A549 (cell line): ENCODE data around the gene TOGARAM2. TPM values are rescaled to one million over a fixed set of nuclear protein-coding genes. Genes with fewer than 3 reads are reported as not detected.
"Not testable (repeated sequence)": the region's sequence is repeated elsewhere in the genome, so short reads cannot be mapped to it uniquely, and the experiment has no call there.

Source experiments
- ATAC-seq, 2 experiments: fragments of 200-7000 bp in 1 of 2; fragments of >200 bp in 1 of 2; cut with Nextera tagmentation in 1 of 2; cut with Tn5 transposase in 1 of 2; 3 replicates each; pipeline versions ENCODE4 v1.8.0 to v1.9.1; 2018 to 2020; ENCODE audit warnings: mild to moderate bottlenecking in 1 of 2, moderate library complexity in 1 of 2
- CTCF ChIA-PET: fragments of 300-600 bp; sonication (Branson Sonifier 250); formaldehyde crosslinking; extraction: SDS; loops from one replicate; lab custom pipeline; 2021; ENCODE audit warnings: antibody characterized with exemption, inconsistent platforms; lab: Yijun Ruan, JAX
- POLR2A ChIA-PET: fragments of 350-600 bp; formaldehyde crosslinking; extraction: SDS; loops from one replicate; lab custom pipeline; 2021; ENCODE audit warnings: antibody characterized with exemption, inconsistent platforms; lab: Yijun Ruan, JAX
- DNase-seq, 2 experiments: peaks; one replicate each; pipeline versions ENCODE4 v3.0.0 to v3.0.0-alpha.2; 2011 to 2016; ENCODE audit warnings: low read depth in 1 of 2, low spot score in 1 of 2
- FAIRE-seq: peaks from 2 replicates; lab custom pipeline; 2011; peaks lifted over from hg19 to GRCh38; lab: Jason Lieb, UNC
- H3K27ac ChIP-seq, 2 experiments: fragments of >200 bp; sonication (Bioruptor Twin); formaldehyde crosslinking; 3 replicates each; pipeline ENCODE4 v1.5.1; 2016 to 2017
- H3K4me1 ChIP-seq: fragments of >200 bp; sonication (Bioruptor Twin); formaldehyde crosslinking; 3 replicates; pipeline ENCODE4 v1.6.1; 2016
- H3K4me2 ChIP-seq: fragments of >200 bp; sonication (Bioruptor Twin); formaldehyde crosslinking; 3 replicates; pipeline ENCODE4 v1.6.1; 2016
- H3K4me3 ChIP-seq: fragments of >200 bp; sonication (Bioruptor Twin); formaldehyde crosslinking; 3 replicates; pipeline ENCODE4 v1.5.1; 2016
- H3K9me3 ChIP-seq: fragments of >200 bp; sonication (Bioruptor Twin); formaldehyde crosslinking; 3 replicates; pipeline ENCODE4 v1.6.1; 2016
- EHF ChIP-seq: fragments of 250-450 bp; sonication (Bioruptor Pico); IDR thresholded peaks from 2 replicates; pipeline ENCODE4 v1.5.0; 2020; ENCODE audit warnings: mild to moderate bottlenecking
- EP300 ChIP-seq, 2 experiments: fragments of >200 bp; sonication (Bioruptor Twin); formaldehyde crosslinking; IDR thresholded peaks; 2 replicates in 1 of 2; 3 replicates in 1 of 2; pipeline ENCODE4 v1.6.1; 2016 to 2017
- ESRRA ChIP-seq: fragments of 150-350 bp; IDR thresholded peaks from 2 replicates; pipeline ENCODE4 v1.6.1; 2014; ENCODE audit warnings: mild to moderate bottlenecking, low read length, borderline replicate concordance
- FOSL2 ChIP-seq, 2 experiments: fragments of 450-650 bp in 1 of 2; fragments of >200 bp in 1 of 2; sonication (Bioruptor Twin) in 1 of 2; formaldehyde crosslinking; IDR thresholded peaks; 2 replicates each; pipeline versions ENCODE4 v1.5.0 to v1.6.1; 2016 to 2020; ENCODE audit warnings: mild to moderate bottlenecking in 1 of 2, moderate library complexity in 1 of 2
- FOXS1 ChIP-seq: fragments of 250-450 bp; sonication (Bioruptor Pico); IDR thresholded peaks from 2 replicates; pipeline ENCODE4 v1.5.0; 2020; ENCODE audit warnings: mild to moderate bottlenecking, moderate library complexity
- KDM1A ChIP-seq: fragments of 200-600 bp; sonication (generic); IDR thresholded peaks from 2 replicates; pipeline ENCODE4 v1.6.1; 2016; ENCODE audit warnings: low read depth, mild to moderate bottlenecking
- PHF8 ChIP-seq: fragments of 200-600 bp; sonication (generic); IDR thresholded peaks from 2 replicates; pipeline ENCODE4 v1.6.1; 2016; ENCODE audit warnings: low read depth, mild to moderate bottlenecking, antibody characterized with exemption, moderate library complexity, borderline replicate concordance
- POLR2A ChIP-seq: IDR thresholded peaks from 2 replicates; pipeline ENCODE4 v1.6.1; 2012; ENCODE audit warnings: mild to moderate bottlenecking, low read length
- RAD21 ChIP-seq, 2 experiments: fragments of >200 bp in 1 of 2; sonication (Bioruptor Twin) in 1 of 2; formaldehyde crosslinking in 1 of 2; IDR thresholded peaks in 1 of 2; conservative IDR thresholded peaks in 1 of 2; 2 replicates in 1 of 2; 3 replicates in 1 of 2; pipeline ENCODE4 v1.6.1; 2012 to 2018; ENCODE audit warnings: inconsistent platforms in 1 of 2
- RARB ChIP-seq: fragments of 250-450 bp; sonication (Bioruptor Pico); IDR thresholded peaks from 2 replicates; pipeline ENCODE4 v1.8.0; 2021; ENCODE audit warnings: mild to moderate bottlenecking, moderate library complexity
- RNF2 ChIP-seq: fragments of 200-600 bp; sonication (generic); IDR thresholded peaks from 2 replicates; pipeline ENCODE4 v1.6.1; 2016; ENCODE audit warnings: low read depth, mild to moderate bottlenecking, antibody characterized with exemption, moderate library complexity, borderline replicate concordance
- SMC3 ChIP-seq: fragments of >200 bp; sonication (Bioruptor Twin); formaldehyde crosslinking; IDR thresholded peaks from 3 replicates; pipeline ENCODE4 v1.6.1; 2018; ENCODE audit warnings: inconsistent platforms
- SREBF2 ChIP-seq: fragments of 450-650 bp; IDR thresholded peaks from 2 replicates; pipeline ENCODE4 v1.6.1; 2014; ENCODE audit warnings: mild to moderate bottlenecking, moderate library complexity
- ZC3H11A ChIP-seq: fragments of 450-650 bp; IDR thresholded peaks from 2 replicates; pipeline ENCODE4 v1.6.1; 2014; ENCODE audit warnings: antibody characterized with exemption, mild to moderate bottlenecking
- ZFP36 ChIP-seq: fragments of 450-650 bp; IDR thresholded peaks from 2 replicates; pipeline ENCODE4 v1.6.1; 2014; ENCODE audit warnings: borderline replicate concordance; ENCODE audit not compliant: partially characterized antibody
- WGBS: methylation state at CpG from one replicate; pipeline ENCODE4 v1.1.6; 2017; ENCODE audit errors: missing lambda C conversion rate; 5-methylcytosine and 5-hydroxymethylcytosine counted together
- polyA plus RNA-seq, 4 experiments: library from polyadenylated mRNA; depleted of rRNA in 3 of 4; stranded (reverse); fragments of >200 nt; fragmentation: RNase III in 1 of 4; extraction: RNeasy Plus Mini Kit Qiagen cat#74134 plus additional on column Dnase treatment in 1 of 4; gene quantifications; 2 replicates in 3 of 4; 3 replicates in 1 of 4; pipeline ENCODE4 v1.2.3, GENCODE V29; 2011 to 2017
- TF ChIP-seq, protein P1 (sequence below): fragments of 200-600 bp; sonication (generic); IDR thresholded peaks from 2 replicates; pipeline ENCODE4 v1.6.1; 2016; ENCODE audit warnings: antibody characterized with exemption, mild to moderate bottlenecking, moderate library complexity
- TF ChIP-seq, protein P2 (sequence below): IDR thresholded peaks from 2 replicates; pipeline ENCODE4 v1.6.1; 2012
- TF ChIP-seq, protein P3 (sequence below): fragments of 250-450 bp; sonication (Bioruptor Pico); IDR thresholded peaks from 2 replicates; pipeline ENCODE4 v1.5.0; 2021; ENCODE audit warnings: mild to moderate bottlenecking, moderate library complexity, borderline replicate concordance

The TOGARAM2 gene
- polyA plus RNA-seq, 2 of the 4 experiments (the other 2 are of a cell fraction), result 0.14 to 0.35 TPM

DNA sequence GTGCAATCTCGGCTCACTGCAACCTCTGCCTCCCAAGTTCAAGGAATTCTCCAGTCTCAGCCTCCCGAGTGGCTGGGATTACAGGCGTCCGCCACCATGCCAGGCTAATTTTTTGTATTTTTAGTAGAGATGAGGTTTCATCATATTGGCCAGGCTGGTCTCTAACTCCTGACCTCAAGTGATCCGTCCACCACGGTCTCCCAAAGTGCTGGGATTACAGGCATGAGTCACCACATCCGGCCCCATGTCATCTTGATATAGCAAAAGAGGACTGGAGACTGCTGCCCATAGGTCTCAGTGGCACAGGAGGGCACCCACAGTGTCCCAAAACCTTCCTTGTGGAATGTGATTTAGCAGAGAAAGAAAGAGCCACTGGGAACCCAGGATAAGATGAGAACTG is 109.2 kb downstream of the TOGARAM2 start:
- DNase-seq; H3K4me3 ChIP-seq; FAIRE-seq; H3K27ac ChIP-seq; H3K4me2 ChIP-seq; POLR2A ChIA-PET; H3K9me3 ChIP-seq; H3K4me1 ChIP-seq; ATAC-seq; TF ChIP-seq FOSL2 (IDR thresholded peaks at IDR 0.05): not testable (repeated sequence)
- 67% methylated on average over 7 of the region's 7 CpGs for WGBS
- CTCF ChIA-PET, result interaction anchor here (1.0 to 1.3 kb wide), 2 partner anchors 14 to 20 kb away, joined by 3 read pairs; no protein-coding TSS in a partner anchor
- peak; percentile 47; the same call in 1 of the 2 replicates for TF ChIP-seq FOSL2 (CRISPR knock-in tag; IDR thresholded peaks at IDR 0.05)

DNA sequence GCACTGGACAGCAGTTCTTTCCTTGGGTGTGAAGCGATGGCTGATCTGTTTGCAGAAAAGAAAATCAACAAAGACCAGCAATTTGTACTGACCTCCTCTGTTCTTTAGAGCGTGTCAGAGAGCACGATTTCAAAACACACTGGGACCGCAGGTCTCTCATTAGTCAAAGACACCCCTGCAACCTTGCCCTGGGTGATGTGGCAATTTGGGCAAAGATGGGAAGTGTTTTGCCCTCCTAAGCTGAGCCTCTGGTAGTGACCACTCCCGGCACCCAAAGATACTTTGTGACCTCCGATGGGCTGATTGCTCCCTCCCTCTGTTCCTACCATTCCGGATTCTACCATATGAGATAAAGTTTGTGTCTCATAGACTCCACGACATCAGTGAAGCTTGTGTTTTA is 115.9 kb downstream of the TOGARAM2 start:
- 89% methylated on average over 8 of the region's 8 CpGs for WGBS
- Histone ChIP-seq H3K4me2 (no peak overlapping the region), H3K4me1 (no peaks in the 10 kb centered on the region), H3K9me3 (no peaks in the 10 kb centered on the region), H3K27ac (no peak overlapping the region), H3K4me3 (no peak overlapping the region)
- FAIRE-seq, result no peak
- TF ChIP-seq ZFP36 (no peak), PHF8 (no peak), FOXS1 (no peak), SREBF2 (no peak), SMC3 (no peak), RNF2 (no peak), EP300 (IDR thresholded peaks at IDR 0.05) (no peak), POLR2A (no peak), EHF (CRISPR knock-in tag) (no peak), RAD21 (conservative IDR thresholded peaks at IDR 0.05 in 1 of 2, IDR thresholded peaks at IDR 0.05 in 1 of 2) (no peak), ZC3H11A (no peak), RARB (CRISPR knock-in tag) (no peak), ESRRA (no peak), KDM1A (no peak)
- TF ChIP-seq, protein P1, sequence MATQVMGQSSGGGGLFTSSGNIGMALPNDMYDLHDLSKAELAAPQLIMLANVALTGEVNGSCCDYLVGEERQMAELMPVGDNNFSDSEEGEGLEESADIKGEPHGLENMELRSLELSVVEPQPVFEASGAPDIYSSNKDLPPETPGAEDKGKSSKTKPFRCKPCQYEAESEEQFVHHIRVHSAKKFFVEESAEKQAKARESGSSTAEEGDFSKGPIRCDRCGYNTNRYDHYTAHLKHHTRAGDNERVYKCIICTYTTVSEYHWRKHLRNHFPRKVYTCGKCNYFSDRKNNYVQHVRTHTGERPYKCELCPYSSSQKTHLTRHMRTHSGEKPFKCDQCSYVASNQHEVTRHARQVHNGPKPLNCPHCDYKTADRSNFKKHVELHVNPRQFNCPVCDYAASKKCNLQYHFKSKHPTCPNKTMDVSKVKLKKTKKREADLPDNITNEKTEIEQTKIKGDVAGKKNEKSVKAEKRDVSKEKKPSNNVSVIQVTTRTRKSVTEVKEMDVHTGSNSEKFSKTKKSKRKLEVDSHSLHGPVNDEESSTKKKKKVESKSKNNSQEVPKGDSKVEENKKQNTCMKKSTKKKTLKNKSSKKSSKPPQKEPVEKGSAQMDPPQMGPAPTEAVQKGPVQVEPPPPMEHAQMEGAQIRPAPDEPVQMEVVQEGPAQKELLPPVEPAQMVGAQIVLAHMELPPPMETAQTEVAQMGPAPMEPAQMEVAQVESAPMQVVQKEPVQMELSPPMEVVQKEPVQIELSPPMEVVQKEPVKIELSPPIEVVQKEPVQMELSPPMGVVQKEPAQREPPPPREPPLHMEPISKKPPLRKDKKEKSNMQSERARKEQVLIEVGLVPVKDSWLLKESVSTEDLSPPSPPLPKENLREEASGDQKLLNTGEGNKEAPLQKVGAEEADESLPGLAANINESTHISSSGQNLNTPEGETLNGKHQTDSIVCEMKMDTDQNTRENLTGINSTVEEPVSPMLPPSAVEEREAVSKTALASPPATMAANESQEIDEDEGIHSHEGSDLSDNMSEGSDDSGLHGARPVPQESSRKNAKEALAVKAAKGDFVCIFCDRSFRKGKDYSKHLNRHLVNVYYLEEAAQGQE, result no peak
- TF ChIP-seq, protein P2, sequence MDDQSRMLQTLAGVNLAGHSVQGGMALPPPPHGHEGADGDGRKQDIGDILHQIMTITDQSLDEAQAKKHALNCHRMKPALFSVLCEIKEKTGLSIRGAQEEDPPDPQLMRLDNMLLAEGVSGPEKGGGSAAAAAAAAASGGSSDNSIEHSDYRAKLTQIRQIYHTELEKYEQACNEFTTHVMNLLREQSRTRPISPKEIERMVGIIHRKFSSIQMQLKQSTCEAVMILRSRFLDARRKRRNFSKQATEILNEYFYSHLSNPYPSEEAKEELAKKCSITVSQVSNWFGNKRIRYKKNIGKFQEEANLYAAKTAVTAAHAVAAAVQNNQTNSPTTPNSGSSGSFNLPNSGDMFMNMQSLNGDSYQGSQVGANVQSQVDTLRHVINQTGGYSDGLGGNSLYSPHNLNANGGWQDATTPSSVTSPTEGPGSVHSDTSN, result no peak
- TF ChIP-seq, protein P3, sequence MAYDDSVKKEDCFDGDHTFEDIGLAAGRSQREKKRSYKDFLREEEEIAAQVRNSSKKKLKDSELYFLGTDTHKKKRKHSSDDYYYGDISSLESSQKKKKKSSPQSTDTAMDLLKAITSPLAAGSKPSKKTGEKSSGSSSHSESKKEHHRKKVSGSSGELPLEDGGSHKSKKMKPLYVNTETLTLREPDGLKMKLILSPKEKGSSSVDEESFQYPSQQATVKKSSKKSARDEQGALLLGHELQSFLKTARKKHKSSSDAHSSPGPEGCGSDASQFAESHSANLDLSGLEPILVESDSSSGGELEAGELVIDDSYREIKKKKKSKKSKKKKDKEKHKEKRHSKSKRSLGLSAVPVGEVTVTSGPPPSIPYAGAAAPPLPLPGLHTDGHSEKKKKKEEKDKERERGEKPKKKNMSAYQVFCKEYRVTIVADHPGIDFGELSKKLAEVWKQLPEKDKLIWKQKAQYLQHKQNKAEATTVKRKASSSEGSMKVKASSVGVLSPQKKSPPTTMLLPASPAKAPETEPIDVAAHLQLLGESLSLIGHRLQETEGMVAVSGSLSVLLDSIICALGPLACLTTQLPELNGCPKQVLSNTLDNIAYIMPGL (CRISPR knock-in tag), result no peak
- CTCF ChIA-PET, result interaction anchor here (0.9 to 2.0 kb wide), 5 partner anchors 7 to 138 kb away, joined by 3 to 5 read pairs (median 4); no protein-coding TSS in a partner anchor
- DNase-seq, result no peak
- no peak for ATAC-seq
- POLR2A ChIA-PET, result no interaction called here
